ENCODE results near the gene FGD2.

The FGD2 gene

GRCh38 chr6:37008484-37009465 is 3.3 kb downstream of the FGD2 start (continued):
- no peak for TF ChIP-seq ZNF416 (tag by site-specific recombination; IDR thresholded peaks at IDR 0.05)
- TF ChIP-seq PRDM10 (tag by site-specific recombination; IDR thresholded peaks at IDR 0.05): no peak
- no peak for TF ChIP-seq ZNF423 (tag by site-specific recombination; IDR thresholded peaks at IDR 0.05)
- no peak for TF ChIP-seq TRIM28 (IDR thresholded peaks at IDR 0.05; ENCODE audit: borderline replicate concordance, low read length)

- no peak for TF ChIP-seq ZNF629 (tag by site-specific recombination; IDR thresholded peaks at IDR 0.05)
- TF ChIP-seq ZNF548 (tag by site-specific recombination; IDR thresholded peaks at IDR 0.05): no peak
- no peak for TF ChIP-seq ZBTB48 (tag by site-specific recombination; IDR thresholded peaks at IDR 0.05)
- TF ChIP-seq SP7 (tag by site-specific recombination; IDR thresholded peaks at IDR 0.05): no peak
- TF ChIP-seq PRDM10 (tag by site-specific recombination; IDR thresholded peaks at IDR 0.05): no peak
- ChIA-PET CTCF (interaction anchor here (0.7 to 2.8 kb wide), 4 partner anchors 9 to 245 kb away, joined by 3 to 21 read pairs (median 4); no protein-coding TSS in a partner anchor), POLR2A (interaction anchor here (0.7 kb wide), 1 partner anchor 331 kb away, joined by 3 read pairs; no protein-coding TSS in a partner anchor)
- no peaks in the 10 kb centered on the region for H3K9me3 ChIP-seq (ENCODE audit: control insufficient read depth, insufficient read depth, low read depth, low read length)
- no peak overlapping the region for H3K27ac ChIP-seq (ENCODE audit: extremely low read depth, low read depth, low read length)
- H3K36me3 ChIP-seq (ENCODE audit: control insufficient read depth in 2 of 2, insufficient read depth in 1 of 2, low read length in 2 of 2): no peaks in the 10 kb centered on the region
- H3K4me1 ChIP-seq (ENCODE audit: control insufficient read depth, insufficient read depth, low read length): no peaks in the 10 kb centered on the region
- no peak overlapping the region for H3K4me3 ChIP-seq (ENCODE audit: low read depth, low read length)
These were observed 5.0 kb downstream of the FGD2 start for GRCh38 chr6:37010402-37010892.

DNA sequence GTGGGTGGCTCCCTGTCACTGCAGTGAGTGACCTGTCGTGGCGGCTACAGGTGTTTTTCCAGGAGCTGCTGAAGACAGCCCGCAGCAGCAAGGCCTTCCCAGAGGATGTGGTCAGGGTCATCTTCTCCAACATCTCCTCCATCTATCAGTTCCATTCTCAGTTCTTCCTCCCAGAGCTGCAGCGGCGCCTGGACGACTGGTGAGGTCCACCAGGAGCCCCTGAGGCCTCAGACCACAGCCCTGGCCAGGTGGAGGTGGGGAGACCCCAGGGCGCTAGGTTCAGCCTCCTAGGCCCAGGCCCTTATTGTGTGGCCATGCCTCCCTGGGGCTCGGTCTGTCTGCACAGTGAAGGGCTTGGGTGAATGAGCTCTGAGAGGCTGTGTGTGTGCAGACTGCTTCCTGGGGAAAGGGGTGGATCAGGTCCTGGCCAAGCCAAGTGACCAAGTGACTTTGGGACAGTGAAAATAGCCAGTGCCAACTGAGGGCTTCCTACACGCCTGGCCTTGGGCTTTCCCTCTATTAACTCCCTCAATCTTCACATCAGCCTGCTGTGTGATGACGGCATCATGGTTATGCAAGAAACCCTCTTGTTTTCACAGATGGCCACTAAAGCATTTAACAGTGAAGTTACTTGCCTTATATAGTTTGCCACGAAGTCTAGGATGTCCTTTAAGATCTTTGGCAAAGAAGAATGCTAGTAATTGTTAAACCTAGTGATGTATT is 6.4 kb downstream of the FGD2 start:
- no peak overlapping the region for H3K4me3 ChIP-seq (ENCODE audit: low read depth, low read length)
- ChIA-PET POLR2A (interaction anchor here (1.0 kb wide), 1 partner anchor 137 kb away, joined by 3 read pairs; the partner anchor contains the start of gene PPIL1), CTCF (interaction anchor here (0.7 to 1.1 kb wide), 2 partner anchors 8 to 248 kb away, joined by 3 read pairs; no protein-coding TSS in a partner anchor)
- no peak overlapping the region for H3K27ac ChIP-seq (ENCODE audit: extremely low read depth, low read depth, low read length)
- H3K4me1 ChIP-seq (ENCODE audit: control insufficient read depth, insufficient read depth, low read length): no peaks in the 10 kb centered on the region
- H3K36me3 ChIP-seq (ENCODE audit: control insufficient read depth in 2 of 2, insufficient read depth in 1 of 2, low read length in 2 of 2): no peaks in the 10 kb centered on the region
- no peaks in the 10 kb centered on the region for H3K9me3 ChIP-seq (ENCODE audit: control insufficient read depth, insufficient read depth, low read depth, low read length)
- TF ChIP-seq ZNF335 (tag by site-specific recombination; conservative IDR thresholded peaks at IDR 0.05) (0 out of 2 replicates have a peak, but pooled peaks have one; percentile 22), SCRT2 (tag by site-specific recombination; IDR thresholded peaks at IDR 0.05) (peak; percentile 39; the same call in 1 of the 2 replicates), HOXD13 (CRISPR knock-in tag; IDR thresholded peaks at IDR 0.05; ENCODE audit: borderline replicate concordance) (no peak), ZNF214 (tag by site-specific recombination; IDR thresholded peaks at IDR 0.05; ENCODE audit: borderline replicate concordance) (no peak), ZBTB21 (tag by site-specific recombination; IDR thresholded peaks at IDR 0.05) (0 out of 2 replicates have a peak, but pooled peaks have one; percentile 21), ZBTB49 (tag by site-specific recombination; IDR thresholded peaks at IDR 0.05; ENCODE audit: low read depth) (no peak), ZNF629 (tag by site-specific recombination; IDR thresholded peaks at IDR 0.05) (0 out of 2 replicates have a peak, but pooled peaks have one; percentile 48), ZBTB8A (tag by site-specific recombination; IDR thresholded peaks at IDR 0.05) (0 out of 2 replicates have a peak, but pooled peaks have one; percentile 26), ZNF837 (tag by site-specific recombination; IDR thresholded peaks at IDR 0.05) (no peak), ZNF561 (tag by site-specific recombination; IDR thresholded peaks at IDR 0.05; ENCODE audit: borderline replicate concordance) (no peak)
- TF ChIP-seq, protein P1, sequence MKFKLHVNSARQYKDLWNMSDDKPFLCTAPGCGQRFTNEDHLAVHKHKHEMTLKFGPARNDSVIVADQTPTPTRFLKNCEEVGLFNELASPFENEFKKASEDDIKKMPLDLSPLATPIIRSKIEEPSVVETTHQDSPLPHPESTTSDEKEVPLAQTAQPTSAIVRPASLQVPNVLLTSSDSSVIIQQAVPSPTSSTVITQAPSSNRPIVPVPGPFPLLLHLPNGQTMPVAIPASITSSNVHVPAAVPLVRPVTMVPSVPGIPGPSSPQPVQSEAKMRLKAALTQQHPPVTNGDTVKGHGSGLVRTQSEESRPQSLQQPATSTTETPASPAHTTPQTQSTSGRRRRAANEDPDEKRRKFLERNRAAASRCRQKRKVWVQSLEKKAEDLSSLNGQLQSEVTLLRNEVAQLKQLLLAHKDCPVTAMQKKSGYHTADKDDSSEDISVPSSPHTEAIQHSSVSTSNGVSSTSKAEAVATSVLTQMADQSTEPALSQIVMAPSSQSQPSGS (tag by site-specific recombination; IDR thresholded peaks at IDR 0.05; ENCODE audit: low read depth): peak; percentile 49

All from HEK293 (cell line).